Measurements from ENCODE around the gene PARN. TPM values are rescaled to one million over a fixed set of nuclear protein-coding genes. Genes with fewer than 3 reads are reported as not detected.
A peak's percentile ranks its signal among the peaks of the same experiment; 100 is the strongest.

Gene PARN
- total RNA-seq, 1 experiment from 2014 or later = 42.5 TPM

DNA sequence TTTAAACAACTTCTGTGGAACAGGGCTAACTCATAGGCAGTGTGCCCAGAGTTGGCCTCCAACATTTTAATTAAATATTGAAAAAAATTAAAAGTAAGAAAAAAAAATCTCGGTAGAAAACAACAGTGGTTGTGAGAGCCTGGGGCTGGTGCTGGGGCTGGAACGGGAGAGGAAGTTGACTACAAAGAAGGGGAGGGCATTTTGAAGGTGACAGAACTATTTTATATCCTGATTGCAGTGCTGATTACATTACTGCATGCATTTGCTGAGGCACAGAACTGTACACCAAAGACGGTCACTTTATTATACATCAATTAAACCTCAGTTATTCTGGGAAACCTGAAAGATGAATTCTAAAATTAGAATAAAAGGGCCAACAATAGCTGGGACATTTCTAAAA is 142.5 kb downstream of the PARN start (continued):
- TF ChIP-seq EZH2 (IDR thresholded peaks at IDR 0.05) (no peak), EZH2phosphoT487 (IDR thresholded peaks at IDR 0.05; ENCODE audit: borderline replicate concordance) (no peak), ZFX (IDR thresholded peaks at IDR 0.05) (no peak), SIN3A (IDR thresholded peaks at IDR 0.05; ENCODE audit: low read depth) (no peak), POLR2A (IDR thresholded peaks at IDR 0.05; ENCODE audit: borderline replicate concordance, extremely low read depth, insufficient read depth, insufficient read length) (no peak), SRF (IDR thresholded peaks at IDR 0.05; ENCODE audit: low read depth) (no peak), JUND (IDR thresholded peaks at IDR 0.05) (no peak)
- TF ChIP-seq, protein P1, sequence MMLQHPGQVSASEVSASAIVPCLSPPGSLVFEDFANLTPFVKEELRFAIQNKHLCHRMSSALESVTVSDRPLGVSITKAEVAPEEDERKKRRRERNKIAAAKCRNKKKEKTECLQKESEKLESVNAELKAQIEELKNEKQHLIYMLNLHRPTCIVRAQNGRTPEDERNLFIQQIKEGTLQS (IDR thresholded peaks at IDR 0.05) = no peak
- TF ChIP-seq, protein P2, sequence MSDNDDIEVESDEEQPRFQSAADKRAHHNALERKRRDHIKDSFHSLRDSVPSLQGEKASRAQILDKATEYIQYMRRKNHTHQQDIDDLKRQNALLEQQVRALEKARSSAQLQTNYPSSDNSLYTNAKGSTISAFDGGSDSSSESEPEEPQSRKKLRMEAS (IDR thresholded peaks at IDR 0.05) = no peak

DNA sequence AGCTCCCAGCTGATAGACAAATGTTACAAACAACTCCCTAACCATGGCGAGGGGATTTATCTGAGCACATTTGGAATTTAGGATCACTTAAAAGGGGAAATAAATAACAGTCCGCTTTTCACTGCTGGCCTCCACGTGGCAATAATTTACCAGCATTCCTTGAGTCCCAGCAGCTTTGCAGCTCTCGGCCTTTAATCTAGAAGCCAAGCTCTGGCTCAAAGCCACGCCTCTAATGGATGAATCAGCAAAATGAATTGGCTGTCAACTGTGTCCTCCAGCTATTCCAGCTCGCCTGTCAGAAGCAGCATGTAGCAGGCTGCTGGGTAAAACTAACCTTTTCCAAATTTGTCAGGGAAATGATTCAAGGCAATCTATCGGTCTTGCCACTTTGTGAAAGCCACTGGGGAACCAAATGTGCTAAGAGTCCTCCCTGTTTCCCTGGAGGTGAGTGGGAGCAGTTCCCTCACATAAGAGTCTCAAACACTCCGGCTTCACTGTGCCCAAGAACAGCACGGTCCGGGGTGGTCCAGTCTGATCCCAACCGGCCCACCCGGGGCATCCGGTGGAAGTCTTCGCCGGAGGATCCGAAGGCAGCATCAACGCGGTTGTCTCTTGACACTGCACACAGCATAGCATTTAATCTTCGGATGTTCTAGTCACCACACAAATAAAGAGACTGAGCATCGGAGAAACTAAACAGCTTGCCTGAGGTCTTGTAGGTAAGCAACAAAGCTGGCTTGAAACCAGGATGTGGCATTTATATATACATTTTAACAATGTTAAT is 143.3 kb downstream of the PARN start:
- H3K4me3 ChIP-seq (replicated peaks in 1 of 2; ENCODE audit: low read depth in 1 of 2, low read length in 2 of 2) = 0 out of 4 replicates have a peak overlapping the region, but pooled peaks of 1 of the 2 experiments have one; percentile 2
- no TSS peak for BruUV-seq (replicated peaks)
- no peaks in the 10 kb centered on the region for H3K9me3 ChIP-seq (ENCODE audit: control insufficient read depth in 1 of 2, insufficient read depth in 1 of 2, low read depth in 1 of 2, low read length in 2 of 2)
- peaks cover 0 to 8% of the 10 kb centered on the region in 2 experiments; a peak in 1 of 4 replicates for H3K36me3 ChIP-seq (ENCODE audit: control insufficient read depth in 1 of 2, insufficient read depth in 2 of 2, low read length in 2 of 2)
- no peaks in the 10 kb centered on the region for H3K27me3 ChIP-seq (ENCODE audit: insufficient read depth, low read length)
- ChIA-PET POLR2A (interaction anchor here (0.9 to 1.0 kb wide), 2 partner anchors 11 to 15 kb away, joined by 3 to 7 read pairs; no protein-coding TSS in a partner anchor), RAD21 (ENCODE audit: low non-redundant PET in 1 of 2, low total read pairs in 2 of 2, uncharacterized antibody in 2 of 2, unreplicated experiment in 2 of 2) (no interaction called here), CTCF (interaction anchor here (1.0 kb wide), 1 partner anchor 17 kb away, joined by 3 read pairs; no protein-coding TSS in a partner anchor)
- no peak overlapping the region for H2AFZ ChIP-seq (ENCODE audit: low read depth, low read length, poor library complexity, severe bottlenecking)
- intact Hi-C loops (cut with micrococcal nuclease) = no loop called here
- peak; percentile 82 for ATAC-seq
- H3K4me1 ChIP-seq (ENCODE audit: control insufficient read depth in 1 of 2, insufficient read depth in 2 of 2, low read length in 2 of 2) = peaks cover 27 to 40% of the 10 kb centered on the region in 2 experiments
- H3K4me2 ChIP-seq (ENCODE audit: low read length) = peak overlapping the region; percentile 53
- H3K9me2 ChIP-seq (ENCODE audit: insufficient read depth) = no peaks in the 10 kb centered on the region
- no peaks in the 10 kb centered on the region for H4K20me1 ChIP-seq (ENCODE audit: insufficient read depth)
- peak overlapping the region; percentile 43; the same call in 1 of the 2 replicates for H3K27ac ChIP-seq (ENCODE audit: low read depth, low read length)
- peak overlapping the region; percentile 21 for H3K9ac ChIP-seq (ENCODE audit: low read length)
- H3K79me2 ChIP-seq (ENCODE audit: insufficient read depth, low read length) = peaks cover 5% of the 10 kb centered on the region; the same call in 1 of the 2 replicates
- DNase-seq (ENCODE audit: low read depth, low spot score) = peak; percentile 57
- TF ChIP-seq, protein P2 (IDR thresholded peaks at IDR 0.05) = peak; percentile 91
- TF ChIP-seq YY1 (IDR thresholded peaks at IDR 0.05; ENCODE audit: extremely low read depth, insufficient replicate concordance, low read depth, low read length) (no peak), CEBPB (IDR thresholded peaks at IDR 0.05; ENCODE audit: low read depth) (no peak), EZH2phosphoT487 (IDR thresholded peaks at IDR 0.05; ENCODE audit: borderline replicate concordance) (no peak), SIN3A (IDR thresholded peaks at IDR 0.05; ENCODE audit: low read depth) (peak; percentile 78), TCF7L2 (IDR thresholded peaks at IDR 0.05; ENCODE audit: borderline replicate concordance, extremely low read depth, insufficient read depth, insufficient read length) (peak; percentile 65), ZFX (IDR thresholded peaks at IDR 0.05) (no peak), ELF1 (IDR thresholded peaks at IDR 0.05; ENCODE audit: borderline replicate concordance, low read depth) (no peak), SRF (IDR thresholded peaks at IDR 0.05; ENCODE audit: low read depth) (no peak), CBX3 (IDR thresholded peaks at IDR 0.05; ENCODE audit: low read depth) (no peak), EGR1 (IDR thresholded peaks at IDR 0.05; ENCODE audit: low read depth) (no peak), RAD21 (IDR thresholded peaks at IDR 0.05; ENCODE audit: low read depth) (no peak), POLR2AphosphoS5 (IDR thresholded peaks at IDR 0.05; ENCODE audit: low read depth, low read length) (no peak)
- TF ChIP-seq, protein P1 (IDR thresholded peaks at IDR 0.05) = no peak
- TF ChIP-seq, protein P3, sequence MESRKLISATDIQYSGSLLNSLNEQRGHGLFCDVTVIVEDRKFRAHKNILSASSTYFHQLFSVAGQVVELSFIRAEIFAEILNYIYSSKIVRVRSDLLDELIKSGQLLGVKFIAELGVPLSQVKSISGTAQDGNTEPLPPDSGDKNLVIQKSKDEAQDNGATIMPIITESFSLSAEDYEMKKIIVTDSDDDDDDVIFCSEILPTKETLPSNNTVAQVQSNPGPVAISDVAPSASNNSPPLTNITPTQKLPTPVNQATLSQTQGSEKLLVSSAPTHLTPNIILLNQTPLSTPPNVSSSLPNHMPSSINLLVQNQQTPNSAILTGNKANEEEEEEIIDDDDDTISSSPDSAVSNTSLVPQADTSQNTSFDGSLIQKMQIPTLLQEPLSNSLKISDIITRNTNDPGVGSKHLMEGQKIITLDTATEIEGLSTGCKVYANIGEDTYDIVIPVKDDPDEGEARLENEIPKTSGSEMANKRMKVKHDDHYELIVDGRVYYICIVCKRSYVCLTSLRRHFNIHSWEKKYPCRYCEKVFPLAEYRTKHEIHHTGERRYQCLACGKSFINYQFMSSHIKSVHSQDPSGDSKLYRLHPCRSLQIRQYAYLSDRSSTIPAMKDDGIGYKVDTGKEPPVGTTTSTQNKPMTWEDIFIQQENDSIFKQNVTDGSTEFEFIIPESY (IDR thresholded peaks at IDR 0.05; ENCODE audit: extremely low read depth, insufficient replicate concordance, low read length) = no peak
- TF ChIP-seq, protein P4, sequence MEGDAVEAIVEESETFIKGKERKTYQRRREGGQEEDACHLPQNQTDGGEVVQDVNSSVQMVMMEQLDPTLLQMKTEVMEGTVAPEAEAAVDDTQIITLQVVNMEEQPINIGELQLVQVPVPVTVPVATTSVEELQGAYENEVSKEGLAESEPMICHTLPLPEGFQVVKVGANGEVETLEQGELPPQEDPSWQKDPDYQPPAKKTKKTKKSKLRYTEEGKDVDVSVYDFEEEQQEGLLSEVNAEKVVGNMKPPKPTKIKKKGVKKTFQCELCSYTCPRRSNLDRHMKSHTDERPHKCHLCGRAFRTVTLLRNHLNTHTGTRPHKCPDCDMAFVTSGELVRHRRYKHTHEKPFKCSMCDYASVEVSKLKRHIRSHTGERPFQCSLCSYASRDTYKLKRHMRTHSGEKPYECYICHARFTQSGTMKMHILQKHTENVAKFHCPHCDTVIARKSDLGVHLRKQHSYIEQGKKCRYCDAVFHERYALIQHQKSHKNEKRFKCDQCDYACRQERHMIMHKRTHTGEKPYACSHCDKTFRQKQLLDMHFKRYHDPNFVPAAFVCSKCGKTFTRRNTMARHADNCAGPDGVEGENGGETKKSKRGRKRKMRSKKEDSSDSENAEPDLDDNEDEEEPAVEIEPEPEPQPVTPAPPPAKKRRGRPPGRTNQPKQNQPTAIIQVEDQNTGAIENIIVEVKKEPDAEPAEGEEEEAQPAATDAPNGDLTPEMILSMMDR (IDR thresholded peaks at IDR 0.05 in 2 of 3, conservative IDR thresholded peaks at IDR 0.05 in 1 of 3; ENCODE audit: borderline replicate concordance in 1 of 3, insufficient read depth in 1 of 3, low read depth in 2 of 3, low read length in 2 of 3) = no peak
